ENCODE data around the gene DOCK7. TPM values are rescaled to one million over a fixed set of nuclear protein-coding genes. Genes with fewer than 3 reads are reported as not detected.

Gene DOCK7
- total RNA-seq, 1 experiment from 2014 or later, result 57.2 TPM

GRCh38 chr1:62444701-62445100 is 243.5 kb downstream of the DOCK7 start:
- peaks cover 49% of the 10 kb centered on the region for H3K36me3 ChIP-seq (ENCODE audit: control insufficient read depth, insufficient read depth, low read length)
- ATAC-seq (no peak), DNase-seq (ENCODE audit: low read depth, low spot score) (no peak)
- in situ Hi-C loops (cut with HindIII; ENCODE audit: low pct_unique_long_range_greater_than_20kb, low sequenced_read_pairs), result no loop called here
- ChIA-PET CTCF (no interaction called here), POLR2A (no interaction called here)
- intact Hi-C loops (cut with micrococcal nuclease; ENCODE audit: unreplicated experiment), result no loop called here
- BruUV-seq (replicated peaks), result TSS peak; percentile 19
- peaks cover 8% of the 10 kb centered on the region for H3K4me1 ChIP-seq (ENCODE audit: control insufficient read depth, insufficient read depth, low read length)
- TF ChIP-seq REST (IDR thresholded peaks at IDR 0.05; ENCODE audit: insufficient read depth in 1 of 2, low read depth in 2 of 2, low read length in 1 of 2) (no peak), CTCF (IDR thresholded peaks at IDR 0.05) (no peak), TCF7L2 (IDR thresholded peaks at IDR 0.05; ENCODE audit: low read depth, low read length) (no peak), POLR2AphosphoS5 (IDR thresholded peaks at IDR 0.05; ENCODE audit: low read depth, low read length) (no peak), SIN3A (IDR thresholded peaks at IDR 0.05; ENCODE audit: borderline replicate concordance, insufficient read depth, low read depth, low read length) (no peak)
- H3K4me3 ChIP-seq (ENCODE audit: low read depth in 2 of 2, low read length in 2 of 2), result no peak overlapping the region
- H3K27ac ChIP-seq (ENCODE audit: low read length), result no peak overlapping the region
- H3K9me3 ChIP-seq (ENCODE audit: control insufficient read depth, insufficient read depth, low read depth, low read length), result no peaks in the 10 kb centered on the region
- H3K27me3 ChIP-seq (ENCODE audit: control insufficient read depth, insufficient read depth, low read length), result no peaks in the 10 kb centered on the region

- H3K36me3 ChIP-seq (ENCODE audit: control insufficient read depth, insufficient read depth, low read length), result peaks cover 39% of the 10 kb centered on the region
- peak overlapping the region; percentile 84 to 95; a peak in 3 of 4 replicates for H3K4me3 ChIP-seq (ENCODE audit: low read depth in 2 of 2, low read length in 2 of 2)
- no peaks in the 10 kb centered on the region for H3K27me3 ChIP-seq (ENCODE audit: control insufficient read depth, insufficient read depth, low read length)
- H3K4me1 ChIP-seq (ENCODE audit: control insufficient read depth, insufficient read depth, low read length), result peaks cover 13% of the 10 kb centered on the region
- ATAC-seq (no peak), DNase-seq (ENCODE audit: low read depth, low spot score) (no peak)
- TF ChIP-seq SIN3A (IDR thresholded peaks at IDR 0.05; ENCODE audit: borderline replicate concordance, insufficient read depth, low read depth, low read length) (no peak), POLR2AphosphoS5 (IDR thresholded peaks at IDR 0.05; ENCODE audit: low read depth, low read length) (no peak), TCF7L2 (IDR thresholded peaks at IDR 0.05; ENCODE audit: low read depth, low read length) (no peak), REST (IDR thresholded peaks at IDR 0.05; ENCODE audit: insufficient read depth in 1 of 2, low read depth in 2 of 2, low read length in 1 of 2) (no peak), CTCF (IDR thresholded peaks at IDR 0.05) (no peak)
- no peaks in the 10 kb centered on the region for H3K9me3 ChIP-seq (ENCODE audit: control insufficient read depth, insufficient read depth, low read depth, low read length)
- CTCF ChIA-PET, result no interaction called here
- POLR2A ChIA-PET, result interaction anchor here (0.6 kb wide), 1 partner anchor 18 kb away, joined by 5 read pairs; no protein-coding TSS in a partner anchor
- in situ Hi-C loops (cut with HindIII; ENCODE audit: low pct_unique_long_range_greater_than_20kb, low sequenced_read_pairs), result no loop called here
- H3K27ac ChIP-seq (ENCODE audit: low read length), result peak overlapping the region; percentile 90
- BruUV-seq (replicated peaks), result no TSS peak
- intact Hi-C loops (cut with micrococcal nuclease; ENCODE audit: unreplicated experiment), result no loop called here
Observed at GRCh38 chr1:62439652-62440371, 248.4 kb downstream of the DOCK7 start.
